AG09319 (cell line): ENCODE data around the gene SORL1.

ENCODE experiments used
- DNase-seq: peaks from one replicate; pipeline ENCODE4 v3.0.0-alpha.2; 2010; ENCODE audit warnings: low read depth; ENCODE audit errors: extremely low read depth
- TF ChIP-seq, protein P1 (sequence below): IDR thresholded peaks from 2 replicates; pipeline ENCODE4 v1.5.1; 2011; ENCODE audit warnings: low read depth, mild to moderate bottlenecking, inconsistent platforms, low read length, moderate library complexity

SORL1 gene

DNA sequence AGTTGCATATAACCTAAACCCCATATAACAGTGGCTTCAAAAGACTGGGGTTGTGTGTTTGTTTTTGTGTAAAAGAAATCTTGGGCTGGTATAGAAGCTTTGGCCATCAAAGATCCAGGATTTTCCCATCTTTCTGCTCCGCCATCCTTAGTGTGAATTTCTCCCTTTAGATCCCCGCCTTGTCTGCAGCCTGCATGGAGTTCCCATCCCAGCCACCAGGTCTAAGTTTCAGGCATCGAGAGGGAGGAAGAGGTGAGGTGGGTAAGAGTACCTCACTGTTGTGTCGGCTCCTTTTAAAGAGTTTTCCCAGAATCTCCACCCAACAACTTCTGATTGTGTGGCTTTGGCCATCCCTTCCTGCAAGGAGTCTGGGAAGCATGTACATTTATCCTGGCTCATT, 196.2 kb downstream of the SORL1 start:
- DNase-seq = no peak
- TF ChIP-seq, protein P1, sequence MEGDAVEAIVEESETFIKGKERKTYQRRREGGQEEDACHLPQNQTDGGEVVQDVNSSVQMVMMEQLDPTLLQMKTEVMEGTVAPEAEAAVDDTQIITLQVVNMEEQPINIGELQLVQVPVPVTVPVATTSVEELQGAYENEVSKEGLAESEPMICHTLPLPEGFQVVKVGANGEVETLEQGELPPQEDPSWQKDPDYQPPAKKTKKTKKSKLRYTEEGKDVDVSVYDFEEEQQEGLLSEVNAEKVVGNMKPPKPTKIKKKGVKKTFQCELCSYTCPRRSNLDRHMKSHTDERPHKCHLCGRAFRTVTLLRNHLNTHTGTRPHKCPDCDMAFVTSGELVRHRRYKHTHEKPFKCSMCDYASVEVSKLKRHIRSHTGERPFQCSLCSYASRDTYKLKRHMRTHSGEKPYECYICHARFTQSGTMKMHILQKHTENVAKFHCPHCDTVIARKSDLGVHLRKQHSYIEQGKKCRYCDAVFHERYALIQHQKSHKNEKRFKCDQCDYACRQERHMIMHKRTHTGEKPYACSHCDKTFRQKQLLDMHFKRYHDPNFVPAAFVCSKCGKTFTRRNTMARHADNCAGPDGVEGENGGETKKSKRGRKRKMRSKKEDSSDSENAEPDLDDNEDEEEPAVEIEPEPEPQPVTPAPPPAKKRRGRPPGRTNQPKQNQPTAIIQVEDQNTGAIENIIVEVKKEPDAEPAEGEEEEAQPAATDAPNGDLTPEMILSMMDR = no peak

DNA sequence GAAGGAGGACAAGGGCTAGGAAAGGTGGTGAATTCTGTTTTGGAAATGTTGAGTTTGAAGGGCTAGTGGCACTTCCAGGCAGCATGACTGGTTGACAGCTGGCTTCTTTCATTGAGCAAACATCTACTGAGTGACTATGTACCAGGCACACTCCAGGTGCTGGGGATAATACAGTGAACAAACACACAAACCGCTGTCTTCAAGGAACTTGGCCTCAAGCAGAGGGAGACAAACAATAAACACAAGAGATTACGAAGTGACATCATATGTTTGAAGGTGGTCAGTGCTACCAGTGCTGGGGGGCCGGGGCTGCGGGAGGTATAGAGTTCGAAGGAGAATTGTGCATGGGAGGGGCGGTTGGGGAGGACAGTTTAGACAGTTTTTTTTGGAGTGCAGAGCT, 197.7 kb downstream of the SORL1 start:
- DNase-seq = no peak
- TF ChIP-seq, protein P1 = no peak

DNA sequence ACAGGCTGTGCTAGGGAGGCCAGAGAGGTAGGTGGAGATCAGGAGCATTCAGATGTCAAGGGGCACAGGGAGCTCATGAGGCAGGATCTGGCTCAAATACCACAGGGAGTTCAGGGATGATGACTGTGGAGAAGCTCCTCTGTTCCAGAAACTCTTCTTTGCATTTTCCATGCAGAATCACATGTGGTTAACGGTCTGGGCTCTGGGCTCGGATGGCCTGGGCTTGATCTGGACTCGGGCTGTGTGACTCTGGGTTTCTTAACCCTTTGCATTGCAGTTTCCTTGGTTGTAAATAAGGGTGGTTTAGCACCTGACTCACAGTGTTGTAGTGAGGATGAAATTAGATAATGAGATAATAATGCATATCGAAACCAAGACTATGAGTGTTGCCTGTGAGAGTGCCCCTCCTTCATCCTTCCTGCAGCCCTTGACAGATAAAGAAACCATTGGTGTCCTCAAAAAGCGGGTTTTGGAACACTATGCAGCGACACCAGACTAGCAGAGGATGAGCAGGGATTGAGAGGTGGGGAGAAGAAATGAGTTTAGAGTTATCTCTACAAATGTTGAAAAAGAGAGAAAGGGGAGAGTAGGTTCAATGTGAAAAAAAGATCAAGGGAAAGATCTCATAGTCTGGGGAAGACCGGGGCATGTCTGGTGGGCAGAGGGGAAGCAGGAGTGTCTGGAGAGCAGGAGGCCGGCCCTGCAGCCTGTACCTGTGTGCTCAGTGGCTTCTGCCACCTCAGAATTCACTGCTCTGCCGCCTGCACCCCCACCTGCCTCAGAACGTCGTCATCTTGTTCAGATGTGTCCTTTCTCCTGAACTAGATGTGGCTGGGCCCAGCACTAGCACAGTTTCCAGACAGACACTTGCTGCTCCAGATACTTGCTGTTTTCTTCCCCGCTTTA, 198.5 kb downstream of the SORL1 start:
- DNase-seq = no peak
- TF ChIP-seq, protein P1 = no peak

DNA sequence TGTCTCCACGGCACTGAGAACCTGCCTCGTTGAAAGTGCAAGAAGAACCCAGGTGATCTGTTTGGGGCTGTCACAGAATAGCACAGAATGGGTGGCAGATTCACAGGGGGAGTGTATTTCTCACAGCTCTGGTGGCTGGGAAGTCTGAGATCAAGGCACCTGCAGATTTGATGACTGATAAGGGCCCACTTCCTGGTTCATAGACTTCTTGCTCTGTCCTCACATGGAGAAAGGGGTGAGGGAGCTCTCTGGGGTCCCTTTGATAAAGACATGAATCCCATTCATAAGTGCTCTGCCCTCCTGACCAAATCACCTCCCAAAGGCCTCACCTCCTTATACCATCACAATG, 199.1 kb downstream of the SORL1 start:
- no peak for DNase-seq
- TF ChIP-seq, protein P1 = no peak

DNA sequence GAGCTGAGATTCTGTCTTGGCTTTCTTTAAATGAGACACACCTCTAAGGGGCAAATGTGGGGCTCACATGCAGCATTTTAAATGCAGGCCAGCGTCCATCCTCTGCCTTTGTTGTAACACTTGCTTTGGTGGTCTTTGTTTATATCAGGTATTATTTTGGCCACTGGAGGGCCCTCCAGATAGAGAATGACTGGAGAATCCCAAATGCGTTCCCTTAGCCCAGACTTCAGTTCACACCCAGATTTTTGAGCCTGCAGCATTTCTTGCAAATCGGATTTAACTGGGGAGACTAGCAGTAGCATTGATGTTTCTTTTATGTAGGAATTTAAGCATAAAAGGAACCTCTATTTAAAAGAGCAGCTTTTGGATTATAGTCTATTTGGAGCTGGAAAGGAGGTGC, 200.9 kb downstream of the SORL1 start:
- DNase-seq = no peak

DNA sequence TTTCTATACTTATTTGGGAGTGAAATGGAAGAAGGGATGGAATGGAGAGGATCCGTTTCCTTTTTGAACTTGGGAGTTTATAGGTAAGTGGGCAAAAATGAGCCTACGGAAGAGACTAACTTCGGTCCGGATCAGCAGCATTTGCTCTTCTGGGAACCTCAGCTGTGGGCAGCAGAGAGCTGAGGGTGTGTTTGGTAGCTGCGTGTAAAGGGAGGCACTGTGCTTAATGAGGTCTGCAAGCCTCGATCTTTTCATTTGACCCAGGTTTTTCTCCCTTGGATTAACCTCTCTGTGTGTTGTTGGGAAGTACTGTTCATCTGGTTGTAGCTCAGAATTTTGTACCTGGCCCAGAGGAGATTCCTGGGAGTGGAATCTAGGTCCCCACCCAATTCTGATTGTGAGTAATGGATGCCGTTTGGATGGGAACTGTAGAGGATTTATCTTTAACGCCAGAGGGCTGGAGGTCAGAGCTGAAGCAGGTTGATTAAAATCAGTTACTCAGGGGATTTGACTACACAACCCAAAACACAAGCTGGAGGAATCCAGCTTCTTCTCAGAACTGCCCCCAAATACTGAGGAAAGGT, 202.2 kb downstream of the SORL1 start:
- no peak for DNase-seq
- TF ChIP-seq, protein P1 = no peak

More for the DNA sequence above, 200.9 kb downstream of the SORL1 start:
- TF ChIP-seq, protein P1 = peak; percentile 42

DNA sequence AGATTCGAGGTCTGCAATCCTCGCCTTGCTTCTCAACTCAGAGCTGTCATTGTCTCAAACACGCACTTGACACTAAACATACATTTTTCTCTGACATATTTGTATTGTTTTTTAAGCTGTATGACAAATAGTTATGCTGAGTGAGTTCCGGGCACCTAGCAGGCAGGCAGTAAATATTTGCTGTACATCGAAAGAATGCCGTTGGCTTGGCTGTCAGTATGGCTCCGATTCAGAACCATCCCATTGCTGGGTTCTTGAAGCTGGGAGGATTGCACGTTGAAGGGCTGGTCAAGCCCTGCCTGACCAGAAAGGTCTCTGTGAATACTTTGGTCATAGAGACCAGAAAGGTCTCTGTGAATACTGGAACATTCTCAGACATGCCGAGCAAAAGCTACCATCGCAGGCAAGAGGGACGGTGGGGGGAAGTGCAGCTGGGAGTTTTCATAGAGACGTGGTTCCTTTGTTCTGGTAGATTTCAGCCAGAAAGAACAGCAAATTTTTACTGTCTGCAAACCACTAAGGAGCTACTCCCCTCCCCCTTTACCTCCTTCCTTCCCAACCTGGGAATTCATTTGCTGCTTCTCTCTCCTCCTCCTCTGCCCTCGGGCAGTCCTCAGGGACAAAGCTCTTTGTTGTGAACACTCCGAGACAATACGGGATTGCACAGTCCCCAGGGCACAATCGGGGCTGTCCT, 202.9 kb downstream of the SORL1 start:
- no peak for DNase-seq
- TF ChIP-seq, protein P1 = no peak
